DOHH2 (cell line): Measurements from ENCODE around the gene SOHLH2.

Experiments used
- H3F3A ChIP-seq: fragments of 200-600 bp; sonication (generic), shearing (Covaris generic); 2 replicates; pipeline ENCODE4 v1.6.0; 2016; ENCODE audit warnings: antibody characterized with exemption, mild to moderate bottlenecking; ENCODE audit not compliant: control insufficient read depth, insufficient read depth
- H3K27ac ChIP-seq: fragments of 200-600 bp; sonication (generic); 2 replicates; pipeline ENCODE4 v1.5.1; 2014; ENCODE audit warnings: low read depth, mild to moderate bottlenecking, low read length, moderate library complexity
- H3K27me3 ChIP-seq: fragments of 200-600 bp; sonication (generic); 2 replicates; pipeline ENCODE4 v1.6.1; 2014; ENCODE audit warnings: mild to moderate bottlenecking, low read length, mixed read lengths; ENCODE audit not compliant: control insufficient read depth
- H3K36me3 ChIP-seq: fragments of 200-600 bp; sonication (generic); 2 replicates; pipeline ENCODE4 v1.6.1; 2014; ENCODE audit warnings: mild to moderate bottlenecking, low read length, moderate library complexity, mixed read lengths; ENCODE audit not compliant: control insufficient read depth
- H3K4me1 ChIP-seq: fragments of 200-600 bp; sonication (generic); 2 replicates; pipeline ENCODE4 v1.6.1; 2014; ENCODE audit warnings: mild to moderate bottlenecking, low read length, mixed read lengths; ENCODE audit not compliant: control insufficient read depth
- H3K4me2 ChIP-seq: fragments of 200-600 bp; sonication (generic); 2 replicates; pipeline ENCODE4 v1.6.0; 2014; ENCODE audit warnings: mild to moderate bottlenecking, low read length, moderate library complexity
- H3K4me3 ChIP-seq: fragments of 200-600 bp; sonication (generic); 2 replicates; pipeline ENCODE4 v1.5.1; 2014; ENCODE audit warnings: mild to moderate bottlenecking, low read length, mixed read lengths
- H3K79me2 ChIP-seq: fragments of 200-600 bp; sonication (generic); 2 replicates; pipeline ENCODE4 v1.6.1; 2014; ENCODE audit warnings: mild to moderate bottlenecking, low read length, mixed read lengths; ENCODE audit not compliant: control insufficient read depth
- H3K9me2 ChIP-seq: fragments of 200-600 bp; sonication (generic); replicated peaks from 2 replicates; pipeline ENCODE4 v1.6.1; 2014; ENCODE audit warnings: mild to moderate bottlenecking, low read length, mixed read lengths; ENCODE audit not compliant: control insufficient read depth
- H3K9me3 ChIP-seq: fragments of 200-600 bp; sonication (generic); 2 replicates; pipeline ENCODE4 v1.6.1; 2014; ENCODE audit warnings: antibody characterized with exemption, low read length, mixed read lengths; ENCODE audit not compliant: control insufficient read depth, insufficient read depth
- H4K20me1 ChIP-seq: fragments of 200-600 bp; sonication (generic); 2 replicates; pipeline ENCODE4 v1.6.0; 2014; ENCODE audit warnings: low read depth, mild to moderate bottlenecking, antibody characterized with exemption, low read length, moderate library complexity; ENCODE audit not compliant: control insufficient read depth, insufficient read depth
- CTCF ChIP-seq: fragments of 200-600 bp; sonication (generic); IDR thresholded peaks from one replicate; pipeline ENCODE4 v1.5.1; 2014; ENCODE audit warnings: antibody characterized with exemption, mild to moderate bottlenecking, low read depth, low read length; ENCODE audit not compliant: poor library complexity, severe bottlenecking
- EZH2phosphoT487 ChIP-seq: fragments of 200-600 bp; sonication (generic); IDR thresholded peaks from 2 replicates; pipeline ENCODE4 v1.6.1; 2017; ENCODE audit warnings: borderline replicate concordance, mild to moderate bottlenecking, antibody characterized with exemption, low read length, moderate library complexity, mixed read lengths

SOHLH2 gene

GRCh38 chr13:36146511-36147269 lies 67.7 kb downstream of the SOHLH2 start:
- H3F3A ChIP-seq, result no peaks in the 10 kb centered on the region
- TF ChIP-seq CTCF (no peak), EZH2phosphoT487 (no peak)
- no peaks in the 10 kb centered on the region for H4K20me1 ChIP-seq
- H3K79me2 ChIP-seq, result no peaks in the 10 kb centered on the region
- no peaks in the 10 kb centered on the region for H3K36me3 ChIP-seq
- no peaks in the 10 kb centered on the region for H3K27me3 ChIP-seq
- no peak overlapping the region for H3K27ac ChIP-seq
- H3K4me2 ChIP-seq, result no peak overlapping the region
- no peaks in the 10 kb centered on the region for H3K9me2 ChIP-seq
- H3K9me3 ChIP-seq, result no peaks in the 10 kb centered on the region
- no peaks in the 10 kb centered on the region for H3K4me1 ChIP-seq
- no peak overlapping the region for H3K4me3 ChIP-seq

GRCh38 chr13:36143738-36144137 lies 70.6 kb downstream of the SOHLH2 start:
- Histone ChIP-seq H4K20me1 (no peaks in the 10 kb centered on the region), H3K4me1 (no peaks in the 10 kb centered on the region), H3K4me2 (no peak overlapping the region), H3K9me2 (no peaks in the 10 kb centered on the region), H3K36me3 (no peaks in the 10 kb centered on the region), H3K9me3 (no peaks in the 10 kb centered on the region), H3K79me2 (no peaks in the 10 kb centered on the region), H3K4me3 (no peak overlapping the region), H3F3A (no peaks in the 10 kb centered on the region), H3K27ac (no peak overlapping the region), H3K27me3 (no peaks in the 10 kb centered on the region)
- no peak for TF ChIP-seq EZH2phosphoT487
- no peak for TF ChIP-seq CTCF

- H3K9me3 ChIP-seq, result no peaks in the 10 kb centered on the region
- no peaks in the 10 kb centered on the region for H3K79me2 ChIP-seq
- H3K4me1 ChIP-seq, result no peaks in the 10 kb centered on the region
- no peaks in the 10 kb centered on the region for H3K27me3 ChIP-seq
- H3F3A ChIP-seq, result no peaks in the 10 kb centered on the region
- no peaks in the 10 kb centered on the region for H4K20me1 ChIP-seq
- H3K4me3 ChIP-seq, result no peak overlapping the region
- H3K4me2 ChIP-seq, result no peak overlapping the region
- TF ChIP-seq CTCF (no peak), EZH2phosphoT487 (no peak)
- H3K9me2 ChIP-seq, result no peaks in the 10 kb centered on the region
- H3K27ac ChIP-seq, result no peak overlapping the region
- H3K36me3 ChIP-seq, result no peaks in the 10 kb centered on the region
Observed at GRCh38 chr13:36142735-36143134, 71.6 kb downstream of the SOHLH2 start.
